IMR-90 (cell line): ENCODE measurements around the gene CIRBP. TPM values are rescaled to one million over a fixed set of nuclear protein-coding genes. Genes with fewer than 3 reads are reported as not detected.

Source experiments
- ATAC-seq: fragments of 200-7000 bp; cut with Tn5 transposase; 2 replicates; pipeline ENCODE4 v1.9.1; 2020; ENCODE audit warnings: low read depth, mild to moderate bottlenecking, moderate library complexity
- BruUV-seq: library from RNA; stranded (reverse); fragments of 400-500 nt; replicated peaks from 2 replicates; lab custom pipeline; 2021; lab: Mats Ljungman, UMichigan
- CTCF ChIA-PET: fragments of 300-600 bp; formaldehyde crosslinking; extraction: SDS; loops from one replicate; lab custom pipeline; 2021; ENCODE audit warnings: antibody characterized with exemption; lab: Yijun Ruan, JAX
- POLR2A ChIA-PET: fragments of 300-600 bp; sonication (Branson Sonifier 250); formaldehyde crosslinking; loops from one replicate; lab custom pipeline; 2022; ENCODE audit warnings: antibody characterized with exemption; ENCODE audit not compliant: unreplicated experiment; lab: Charles Lee
- DNase-seq: peaks from one replicate; pipeline ENCODE4 v3.0.0; 2013
- H2AFZ ChIP-seq: replicated peaks from 2 replicates; pipeline ENCODE3; 2013; ENCODE audit warnings: low read length, mild to moderate bottlenecking; ENCODE audit not compliant: poor library complexity
- H2AK5ac ChIP-seq: 2 replicates; pipeline ENCODE4 v1.6.1; 2013; ENCODE audit warnings: low read depth, low read length, inconsistent platforms
- H2AK9ac ChIP-seq: replicated peaks from 2 replicates; pipeline ENCODE3; 2013; ENCODE audit warnings: mild to moderate bottlenecking, low read depth, low read length, moderate library complexity; ENCODE audit not compliant: poor library complexity
- H2BK120ac ChIP-seq: 2 replicates; pipeline ENCODE4 v1.6.1; 2013; ENCODE audit warnings: low read depth, low read length, inconsistent platforms
- H2BK15ac ChIP-seq: 3 replicates; pipeline ENCODE4 v1.6.1; 2013; ENCODE audit warnings: low read depth, low read length, inconsistent platforms
- H2BK20ac ChIP-seq: 2 replicates; pipeline ENCODE4 v1.6.1; 2013; ENCODE audit warnings: low read depth, mild to moderate bottlenecking, inconsistent platforms, low read length, moderate library complexity
- H2BK5ac ChIP-seq: 2 replicates; pipeline ENCODE4 v1.6.1; 2013; ENCODE audit warnings: mild to moderate bottlenecking, low read depth, low read length, inconsistent platforms; ENCODE audit not compliant: poor library complexity, severe bottlenecking
- H3K14ac ChIP-seq: replicated peaks from 2 replicates; pipeline ENCODE4 v1.6.1; 2013; ENCODE audit warnings: low read depth, low read length, inconsistent platforms
- H3K18ac ChIP-seq: 2 replicates; pipeline ENCODE4 v1.6.1; 2013; ENCODE audit warnings: low read depth, low read length, control low read depth
- H3K23ac ChIP-seq: 2 replicates; pipeline ENCODE4 v1.6.1; 2013; ENCODE audit warnings: low read depth, low read length, inconsistent platforms
- H3K27ac ChIP-seq: 2 replicates; pipeline ENCODE4 v1.5.1; 2013; ENCODE audit warnings: mild to moderate bottlenecking, control low read depth, low read length; ENCODE audit not compliant: insufficient read depth
- H3K27me3 ChIP-seq: 2 replicates; pipeline ENCODE4 v1.6.1; 2013; ENCODE audit warnings: low read length; ENCODE audit not compliant: control insufficient read depth, insufficient read depth
- H3K36me3 ChIP-seq: 2 replicates; pipeline ENCODE4 v1.6.1; 2013; ENCODE audit warnings: low read length, mixed read lengths; ENCODE audit not compliant: control insufficient read depth, insufficient read depth
- H3K4ac ChIP-seq: 2 replicates; pipeline ENCODE4 v1.6.1; 2013; ENCODE audit warnings: low read depth, low read length, inconsistent platforms
- H3K4me1 ChIP-seq: 2 replicates; pipeline ENCODE4 v1.6.1; 2013; ENCODE audit warnings: low read length, mixed read lengths; ENCODE audit not compliant: control insufficient read depth, insufficient read depth
- H3K4me2 ChIP-seq: 2 replicates; pipeline ENCODE4 v1.6.1; 2013; ENCODE audit warnings: low read depth, mild to moderate bottlenecking, control low read depth, low read length, moderate library complexity
- H3K4me3 ChIP-seq: 2 replicates; pipeline ENCODE4 v1.5.1; 2013; ENCODE audit warnings: low read depth, mild to moderate bottlenecking, control low read depth, low read length, moderate library complexity; ENCODE audit not compliant: insufficient read depth
- H3K56ac ChIP-seq: 2 replicates; pipeline ENCODE4 v1.6.1; 2013; ENCODE audit warnings: low read length, inconsistent platforms; ENCODE audit not compliant: insufficient read depth; ENCODE audit errors: extremely low read depth
- H3K79me1 ChIP-seq, 2 experiments: 2 replicates each; pipeline ENCODE4 v1.6.1; 2013; ENCODE audit warnings: low read length in 2 of 2, inconsistent platforms in 1 of 2, low read depth in 1 of 2
- H3K9ac ChIP-seq: 2 replicates; pipeline ENCODE4 v1.6.1; 2013; ENCODE audit warnings: low read depth, low read length, control low read depth
- H3K9me1 ChIP-seq: 2 replicates; pipeline ENCODE4 v1.6.1; 2013; ENCODE audit warnings: low read length, inconsistent platforms; ENCODE audit not compliant: insufficient read depth
- H3K9me3 ChIP-seq: 2 replicates; pipeline ENCODE4 v1.6.1; 2013; ENCODE audit warnings: low read length; ENCODE audit not compliant: control insufficient read depth, insufficient read depth
- H4K20me1 ChIP-seq: 2 replicates; pipeline ENCODE4 v1.6.1; 2013; ENCODE audit warnings: low read length, inconsistent platforms; ENCODE audit not compliant: insufficient read depth
- H4K5ac ChIP-seq: 2 replicates; pipeline ENCODE4 v1.6.1; 2013; ENCODE audit warnings: mild to moderate bottlenecking, low read depth, low read length, control low read depth
- H4K8ac ChIP-seq, 2 experiments: 2 replicates each; pipeline ENCODE4 v1.6.1; 2013; ENCODE audit warnings: low read depth in 2 of 2, low read length in 2 of 2, control low read depth in 1 of 2, inconsistent platforms in 1 of 2
- H4K91ac ChIP-seq: 2 replicates; pipeline ENCODE4 v1.6.1; 2013; ENCODE audit warnings: low read depth, low read length, inconsistent platforms; ENCODE audit not compliant: insufficient read depth
- BHLHE40 ChIP-seq: fragments of 150-350 bp; IDR thresholded peaks from 2 replicates; pipeline ENCODE4 v1.6.1; 2016; ENCODE audit warnings: mild to moderate bottlenecking, low read depth, low read length
- FOS ChIP-seq: fragments of 150-350 bp; IDR thresholded peaks from 2 replicates; pipeline ENCODE4 v1.6.1; 2016; ENCODE audit warnings: low read depth, low read length
- MAFK ChIP-seq: IDR thresholded peaks from 2 replicates; pipeline ENCODE4 v1.6.1; 2012; ENCODE audit warnings: low read depth, low read length, improper control_type of control experiment
- MAZ ChIP-seq: IDR thresholded peaks from 2 replicates; pipeline ENCODE4 v1.6.1; 2012; ENCODE audit warnings: low read depth, mild to moderate bottlenecking, low read length, improper control_type of control experiment, moderate library complexity, borderline replicate concordance
- NFE2L2 ChIP-seq: fragments of 150-350 bp; IDR thresholded peaks from 2 replicates; pipeline ENCODE4 v1.6.1; 2016; ENCODE audit warnings: low read depth, mild to moderate bottlenecking, low read length
- POLR2A ChIP-seq: IDR thresholded peaks from 2 replicates; pipeline ENCODE4 v1.6.1; 2012; ENCODE audit warnings: mild to moderate bottlenecking, low read depth, low read length
- RAD21 ChIP-seq: IDR thresholded peaks from 2 replicates; pipeline ENCODE4 v1.6.1; 2012; ENCODE audit warnings: low read length, improper control_type of control experiment
- RCOR1 ChIP-seq: IDR thresholded peaks from 2 replicates; pipeline ENCODE4 v1.6.1; 2012; ENCODE audit warnings: mild to moderate bottlenecking, low read length, improper control_type of control experiment; ENCODE audit not compliant: insufficient replicate concordance
- SMC3 ChIP-seq: fragments of 150-350 bp; IDR thresholded peaks from 2 replicates; pipeline ENCODE4 v1.6.1; 2016; ENCODE audit warnings: low read depth, mild to moderate bottlenecking, antibody characterized with exemption, low read length, moderate library complexity
- WGBS, 2 experiments: methylation state at CpG; one replicate each; pipeline versions ENCODE4 v1.1.5 to v1.1.7; 2013; ENCODE audit warnings: missing lambda C conversion rate in 2 of 2; ENCODE audit not compliant: insufficient read length in 1 of 2; ENCODE audit errors: extremely low coverage in 2 of 2; 5-methylcytosine and 5-hydroxymethylcytosine counted together
- dilution Hi-C: fragments of 300-500 bp; cut with HindIII; formaldehyde crosslinking; loops from one replicate; pipeline ENCODE4 v1.14.3; 2018; ENCODE audit warnings: low sequenced_read_pairs; ENCODE audit not compliant: unreplicated experiment
- in situ Hi-C: fragments of 300-500 bp; cut with MboI; formaldehyde crosslinking; loops from 3 replicates; pipeline ENCODE4 v1.14.3; 2019; ENCODE audit warnings: low sequenced_read_pairs, inconsistent platforms, mixed read lengths
- intact Hi-C: fragments of 100-400 bp; cut with micrococcal nuclease; formaldehyde crosslinking; loops from 2 replicates; pipeline ENCODE4 v1.10.0; 2022
- polyA plus RNA-seq, 3 experiments: library from polyadenylated mRNA; depleted of rRNA; stranded (reverse); fragments of >200 nt; gene quantifications; 2 replicates each; pipeline ENCODE4 v1.2.3, GENCODE V29; 2012; ENCODE audit warnings: low replicate concordance in 1 of 3
- total RNA-seq: library from RNA; depleted of rRNA; stranded (reverse); fragments of >200 nt; gene quantifications from 2 replicates; pipeline ENCODE4 v1.2.3, GENCODE V29; 2012
- TF ChIP-seq, protein P1 (sequence below): conservative IDR thresholded peaks from 2 replicates; pipeline ENCODE4 v1.5.1; 2012; ENCODE audit warnings: mild to moderate bottlenecking, low read depth, low read length, improper control_type of control experiment
- TF ChIP-seq, protein P2 (sequence below): fragments of 150-350 bp; IDR thresholded peaks from 2 replicates; pipeline ENCODE4 v1.6.1; 2017; ENCODE audit warnings: mild to moderate bottlenecking, antibody characterized with exemption, low read length, low read depth

Gene CIRBP
- total and polyA plus RNA-seq, 2 of the 4 experiments (the other 2 are of a cell fraction) = 299 to 542 TPM

DNA sequence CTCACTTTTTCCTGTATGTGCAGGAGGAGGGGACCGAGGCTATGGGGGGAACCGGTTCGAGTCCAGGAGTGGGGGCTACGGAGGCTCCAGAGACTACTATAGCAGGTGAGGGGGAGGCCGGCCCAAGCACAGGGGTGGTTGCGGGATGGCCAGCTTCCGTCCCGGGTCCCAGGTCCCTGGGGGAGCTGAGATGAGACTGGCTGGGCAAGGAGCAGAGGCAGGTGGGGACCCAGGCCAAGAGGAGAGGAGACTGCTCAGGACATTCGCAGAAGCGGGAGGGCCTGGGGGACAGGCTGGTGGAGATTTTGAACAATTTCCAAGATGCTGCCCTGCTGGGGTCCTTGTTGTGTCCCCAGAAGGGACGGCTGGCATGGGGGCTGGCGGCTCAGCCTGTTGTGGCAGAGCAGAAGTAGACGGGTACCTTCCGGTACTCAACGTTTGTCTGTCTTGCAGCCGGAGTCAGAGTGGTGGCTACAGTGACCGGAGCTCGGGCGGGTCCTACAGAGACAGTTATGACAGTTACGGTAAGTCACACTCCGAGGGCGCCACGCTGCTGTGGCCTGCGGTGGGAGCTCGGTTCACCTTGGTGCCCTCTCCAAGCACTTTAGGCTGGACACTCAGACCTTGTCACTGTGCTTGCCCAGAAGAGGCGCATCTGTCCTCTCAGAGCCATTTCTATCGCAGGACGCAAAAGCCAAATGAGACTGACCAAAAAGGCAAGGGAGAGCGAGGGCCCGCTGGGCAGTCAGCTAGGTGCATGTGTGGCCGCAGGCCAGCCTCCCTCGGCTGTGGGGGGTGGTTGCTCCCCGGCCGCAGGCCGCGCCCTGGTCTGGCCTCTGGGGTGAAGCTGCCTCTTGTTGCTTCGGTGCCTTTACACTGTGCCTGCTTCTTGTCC, 2.6 kb downstream of the CIRBP start:
- intact Hi-C loops (no loop called here), in situ Hi-C loops (no loop called here), dilution Hi-C loops (no loop called here)
- Histone ChIP-seq H3K27ac (no peak overlapping the region), H4K20me1 (peaks cover 76% of the 10 kb centered on the region), H3K18ac (no peak overlapping the region), H3K36me3 (peaks cover 44% of the 10 kb centered on the region), H3K4me1 (peaks cover 40% of the 10 kb centered on the region), H2AK5ac (no peak overlapping the region), H3K4me2 (no peak overlapping the region; the same call in 1 of the 2 replicates), H3K27me3 (no peaks in the 10 kb centered on the region), H3K23ac (peak overlapping the region; percentile 56; the same call in 1 of the 2 replicates), H3K4me3 (no peak overlapping the region), H3K79me1 (peaks cover 23 to 69% of the 10 kb centered on the region in 2 experiments; a peak in 3 of 4 replicates), H2AK9ac (peak overlapping the region; percentile 75), H3K14ac (no peak overlapping the region), H4K8ac (no peak overlapping the region), H2BK120ac (no peak overlapping the region), H2BK5ac (no peak overlapping the region), H2BK20ac (no peak overlapping the region), H3K9ac (no peak overlapping the region), H3K4ac (no peak overlapping the region), H3K56ac (no peak overlapping the region), H3K9me1 (no peaks in the 10 kb centered on the region; the same call in 1 of the 2 replicates), H2AFZ (no peak overlapping the region), H4K5ac (no peak overlapping the region), H4K91ac (no peak overlapping the region), H2BK15ac (no peak overlapping the region), H3K9me3 (no peaks in the 10 kb centered on the region)
- POLR2A ChIA-PET = interaction anchor here (1.0 kb wide), 1 partner anchor 19 kb away, joined by 4 read pairs; no protein-coding TSS in a partner anchor
- CTCF ChIA-PET = interaction anchor here (0.7 kb wide), 2 partner anchors 27 to 51 kb away, joined by 3 read pairs; no protein-coding TSS in a partner anchor
- BruUV-seq = no TSS peak
- no peak for DNase-seq
- 91% methylated on average over 20 of the region's 37 CpGs; no CpG with 5 or more reads in 1 of the 2 experiments for WGBS, 2 experiments
- no peak for TF ChIP-seq MAZ
- TF ChIP-seq, protein P1, sequence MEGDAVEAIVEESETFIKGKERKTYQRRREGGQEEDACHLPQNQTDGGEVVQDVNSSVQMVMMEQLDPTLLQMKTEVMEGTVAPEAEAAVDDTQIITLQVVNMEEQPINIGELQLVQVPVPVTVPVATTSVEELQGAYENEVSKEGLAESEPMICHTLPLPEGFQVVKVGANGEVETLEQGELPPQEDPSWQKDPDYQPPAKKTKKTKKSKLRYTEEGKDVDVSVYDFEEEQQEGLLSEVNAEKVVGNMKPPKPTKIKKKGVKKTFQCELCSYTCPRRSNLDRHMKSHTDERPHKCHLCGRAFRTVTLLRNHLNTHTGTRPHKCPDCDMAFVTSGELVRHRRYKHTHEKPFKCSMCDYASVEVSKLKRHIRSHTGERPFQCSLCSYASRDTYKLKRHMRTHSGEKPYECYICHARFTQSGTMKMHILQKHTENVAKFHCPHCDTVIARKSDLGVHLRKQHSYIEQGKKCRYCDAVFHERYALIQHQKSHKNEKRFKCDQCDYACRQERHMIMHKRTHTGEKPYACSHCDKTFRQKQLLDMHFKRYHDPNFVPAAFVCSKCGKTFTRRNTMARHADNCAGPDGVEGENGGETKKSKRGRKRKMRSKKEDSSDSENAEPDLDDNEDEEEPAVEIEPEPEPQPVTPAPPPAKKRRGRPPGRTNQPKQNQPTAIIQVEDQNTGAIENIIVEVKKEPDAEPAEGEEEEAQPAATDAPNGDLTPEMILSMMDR = no peak
- no peak for TF ChIP-seq MAFK
- TF ChIP-seq RAD21 = no peak
- TF ChIP-seq BHLHE40 = no peak
- TF ChIP-seq SMC3 = no peak
- TF ChIP-seq RCOR1 = no peak
- no peak for TF ChIP-seq POLR2A
- no peak for TF ChIP-seq NFE2L2
- TF ChIP-seq, protein P2, sequence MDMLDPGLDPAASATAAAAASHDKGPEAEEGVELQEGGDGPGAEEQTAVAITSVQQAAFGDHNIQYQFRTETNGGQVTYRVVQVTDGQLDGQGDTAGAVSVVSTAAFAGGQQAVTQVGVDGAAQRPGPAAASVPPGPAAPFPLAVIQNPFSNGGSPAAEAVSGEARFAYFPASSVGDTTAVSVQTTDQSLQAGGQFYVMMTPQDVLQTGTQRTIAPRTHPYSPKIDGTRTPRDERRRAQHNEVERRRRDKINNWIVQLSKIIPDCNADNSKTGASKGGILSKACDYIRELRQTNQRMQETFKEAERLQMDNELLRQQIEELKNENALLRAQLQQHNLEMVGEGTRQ = no peak
- TF ChIP-seq FOS = no peak
- ATAC-seq = no peak
